AG04449 (cell line): ENCODE results near the gene PLS3.

Experiments used
- CTCF ChIA-PET: fragments of 350-600 bp; formaldehyde crosslinking; extraction: SDS; loops from one replicate; lab custom pipeline; 2021; ENCODE audit warnings: antibody characterized with exemption; lab: Yijun Ruan, JAX
- POLR2A ChIA-PET: fragments of 400-600, 350-600 bp; formaldehyde crosslinking; extraction: SDS; loops from one replicate; lab custom pipeline; 2020; ENCODE audit warnings: antibody characterized with exemption, inconsistent platforms; lab: Yijun Ruan, JAX
- DNase-seq: peaks from one replicate; pipeline ENCODE4 v3.0.0-alpha.2; 2010; ENCODE audit warnings: low read depth, low spot score
- H3K4me3 ChIP-seq: 2 replicates; pipeline ENCODE4 v1.5.1; 2011; ENCODE audit warnings: low read depth, mild to moderate bottlenecking, control low read depth, low read length
- CTCF ChIP-seq: IDR thresholded peaks from one replicate; pipeline ENCODE4 v1.5.1; 2011; ENCODE audit warnings: mild to moderate bottlenecking, moderate library complexity, low read length, control low read depth, inconsistent platforms; ENCODE audit not compliant: insufficient read depth; ENCODE audit errors: missing control alignments

The PLS3 gene

DNA sequence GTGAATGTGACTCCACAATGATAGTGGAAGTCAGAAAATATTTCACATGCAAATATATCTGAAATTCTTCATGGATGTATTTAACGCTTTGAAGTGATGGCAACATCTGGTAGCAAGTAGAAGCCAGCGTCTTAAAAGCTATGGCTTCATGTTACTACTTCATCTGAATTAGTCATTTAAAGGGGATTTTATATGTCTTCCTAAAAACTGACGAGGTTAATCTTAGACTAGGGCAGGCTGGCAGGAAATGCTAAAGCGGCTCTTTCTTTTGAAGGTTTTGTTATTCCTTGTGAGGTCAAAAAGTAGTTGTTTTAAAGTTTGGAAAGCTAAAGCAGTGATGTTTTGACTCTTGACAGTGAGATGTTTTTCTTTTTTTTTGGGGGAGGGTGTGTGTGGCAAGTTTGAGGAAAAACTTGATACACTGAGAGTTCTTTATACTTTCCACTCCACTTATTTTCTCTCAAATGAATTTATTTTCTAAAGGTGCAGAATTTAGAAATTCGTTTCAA, 22.6 kb downstream of the PLS3 start:
- no peak for TF ChIP-seq CTCF
- CTCF ChIA-PET, result interaction anchor here (1.9 to 2.2 kb wide), 3 partner anchors 12 to 253 kb away, joined by 5 to 8 read pairs (median 6); no protein-coding TSS in a partner anchor

DNA sequence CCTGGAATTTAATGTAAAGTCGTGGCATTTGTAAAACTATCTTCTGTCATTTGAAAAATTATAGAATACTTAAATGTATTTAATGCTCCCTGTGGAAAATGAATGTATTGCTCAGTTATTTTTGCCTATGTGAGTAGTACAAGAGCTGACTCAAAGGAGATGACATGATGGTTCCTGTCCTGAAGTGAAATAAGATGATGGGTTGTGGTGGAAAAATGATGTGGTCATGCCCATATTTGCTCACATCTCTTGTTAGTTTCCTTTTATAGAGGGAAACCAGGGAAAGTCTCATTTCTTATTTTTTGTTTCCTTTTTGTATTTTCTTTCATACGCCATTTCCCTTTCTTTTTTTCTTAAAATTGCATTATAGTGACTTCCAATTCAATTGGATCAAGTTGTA, 23.7 kb downstream of the PLS3 start:
- ChIA-PET CTCF (interaction anchor here (1.1 kb wide), 1 partner anchor 58 kb away, joined by 3 read pairs; no protein-coding TSS in a partner anchor), POLR2A (no interaction called here)
- no peak for TF ChIP-seq CTCF
- no peak overlapping the region for H3K4me3 ChIP-seq
- DNase-seq, result no peak

More for the DNA sequence above, 22.6 kb downstream of the PLS3 start:
- no peak overlapping the region; the same call in 1 of the 2 replicates for H3K4me3 ChIP-seq
- no peak for DNase-seq
- POLR2A ChIA-PET, result interaction anchor here (1.0 to 1.4 kb wide), 2 partner anchors 20 to 22 kb away, joined by 3 to 4 read pairs; no protein-coding TSS in a partner anchor

GRCh38 chrX:115588179-115588578, 27.2 kb downstream of the PLS3 start:
- no peak overlapping the region for H3K4me3 ChIP-seq
- ChIA-PET POLR2A (no interaction called here), CTCF (no interaction called here)
- DNase-seq, result no peak
- no peak for TF ChIP-seq CTCF

DNA sequence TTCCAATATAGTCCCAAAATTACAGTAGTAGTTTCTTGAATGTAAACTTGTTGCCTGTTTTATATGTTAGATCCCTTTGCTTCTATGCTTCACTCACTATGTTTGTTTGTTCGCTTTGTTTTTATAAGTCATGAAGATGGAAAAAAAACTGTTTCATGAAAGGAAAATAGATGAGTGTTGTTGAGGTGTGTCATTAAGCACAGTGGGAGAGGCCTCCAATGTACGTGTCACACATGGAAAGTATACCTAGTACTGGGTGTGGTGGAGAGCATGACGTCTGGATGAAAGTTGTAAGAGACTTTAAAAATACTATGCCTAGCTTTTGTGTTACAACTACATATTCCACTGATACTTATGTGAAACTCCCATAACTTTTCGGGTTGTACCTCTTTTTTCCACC, 28.4 kb downstream of the PLS3 start:
- no peak for TF ChIP-seq CTCF
- DNase-seq, result no peak
- ChIA-PET POLR2A (no interaction called here), CTCF (no interaction called here)
- H3K4me3 ChIP-seq, result no peak overlapping the region

DNA sequence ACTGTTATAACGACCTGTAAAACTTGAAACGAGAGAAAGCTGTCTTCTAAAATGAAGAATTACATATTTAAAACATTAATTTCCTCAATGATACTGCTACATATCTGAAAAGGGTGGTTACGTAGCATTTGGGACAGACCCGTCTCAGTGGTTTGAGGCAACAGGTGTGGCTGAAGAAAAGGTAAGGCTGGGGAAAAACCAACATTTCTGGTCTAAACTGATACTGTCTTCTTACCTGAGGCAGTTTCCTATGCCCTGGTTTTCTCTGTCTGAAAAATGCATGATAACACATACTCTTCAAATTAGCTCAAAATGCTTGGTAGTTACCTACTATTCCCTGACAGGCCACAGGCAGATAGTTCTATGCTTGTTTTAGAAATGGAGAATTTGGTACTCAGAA, 30.4 kb downstream of the PLS3 start:
- no peak for TF ChIP-seq CTCF
- CTCF ChIA-PET, result interaction anchor here (1.0 kb wide), 1 partner anchor 254 kb away, joined by 3 read pairs; no protein-coding TSS in a partner anchor
- POLR2A ChIA-PET, result no interaction called here
- no peak overlapping the region for H3K4me3 ChIP-seq
- no peak for DNase-seq

- POLR2A ChIA-PET, result no interaction called here
- CTCF ChIA-PET, result interaction anchor here (1.0 to 1.1 kb wide), 2 partner anchors 20 to 255 kb away, joined by 3 to 5 read pairs; no protein-coding TSS in a partner anchor
- no peak for TF ChIP-seq CTCF
- DNase-seq, result no peak
- no peak overlapping the region for H3K4me3 ChIP-seq
These were observed 31.2 kb downstream of the PLS3 start for GRCh38 chrX:115591856-115592842.
